ENCODE results near the gene MOB3A.

The MOB3A gene

GRCh38 chr19:2032296-2032941, 63.7 kb downstream of the MOB3A start:
- DNase-seq = no peak

GRCh38 chr19:2027361-2027760, 68.8 kb downstream of the MOB3A start:
- DNase-seq = no peak

- DNase-seq = no peak
These were observed 69.4 kb downstream of the MOB3A start for GRCh38 chr19:2026770-2027169.

GRCh38 chr19:2022289-2022688, 73.8 kb downstream of the MOB3A start:
- DNase-seq = no peak

- no peak for DNase-seq
These were observed 74.5 kb downstream of the MOB3A start for GRCh38 chr19:2021453-2022140.

Measured in NCI-H1417 treated with DMSO at 0.1 percent for 48 hours (cell line).